ENCODE results near the gene DHX35. TPM values are rescaled to one million over a fixed set of nuclear protein-coding genes. Genes with fewer than 3 reads are reported as not detected.

The DHX35 gene
- total RNA-seq, 1 donor from 2014 or later: 10.3 TPM

DNA sequence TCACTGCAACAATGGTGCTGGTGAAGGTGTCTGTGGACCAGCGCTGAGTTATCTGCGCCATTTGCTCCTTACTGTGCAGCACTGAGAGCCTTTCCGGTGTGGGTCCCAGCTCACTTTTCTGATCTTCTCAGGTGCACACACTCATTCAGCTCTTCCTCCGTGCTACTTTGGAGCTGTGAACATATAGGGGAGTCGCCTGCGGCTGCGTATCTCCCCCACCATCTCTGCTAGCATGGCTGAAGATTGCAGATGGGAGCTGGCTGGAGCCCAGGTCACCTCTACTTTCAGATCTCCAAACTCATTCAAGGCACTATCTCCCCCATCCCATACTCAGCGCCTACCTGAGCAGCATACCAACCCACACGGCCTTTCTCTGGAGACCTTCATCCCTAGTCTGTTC is 96.9 kb downstream of the DHX35 start:
- no peak for DNase-seq (ENCODE audit: low spot score)

DNA sequence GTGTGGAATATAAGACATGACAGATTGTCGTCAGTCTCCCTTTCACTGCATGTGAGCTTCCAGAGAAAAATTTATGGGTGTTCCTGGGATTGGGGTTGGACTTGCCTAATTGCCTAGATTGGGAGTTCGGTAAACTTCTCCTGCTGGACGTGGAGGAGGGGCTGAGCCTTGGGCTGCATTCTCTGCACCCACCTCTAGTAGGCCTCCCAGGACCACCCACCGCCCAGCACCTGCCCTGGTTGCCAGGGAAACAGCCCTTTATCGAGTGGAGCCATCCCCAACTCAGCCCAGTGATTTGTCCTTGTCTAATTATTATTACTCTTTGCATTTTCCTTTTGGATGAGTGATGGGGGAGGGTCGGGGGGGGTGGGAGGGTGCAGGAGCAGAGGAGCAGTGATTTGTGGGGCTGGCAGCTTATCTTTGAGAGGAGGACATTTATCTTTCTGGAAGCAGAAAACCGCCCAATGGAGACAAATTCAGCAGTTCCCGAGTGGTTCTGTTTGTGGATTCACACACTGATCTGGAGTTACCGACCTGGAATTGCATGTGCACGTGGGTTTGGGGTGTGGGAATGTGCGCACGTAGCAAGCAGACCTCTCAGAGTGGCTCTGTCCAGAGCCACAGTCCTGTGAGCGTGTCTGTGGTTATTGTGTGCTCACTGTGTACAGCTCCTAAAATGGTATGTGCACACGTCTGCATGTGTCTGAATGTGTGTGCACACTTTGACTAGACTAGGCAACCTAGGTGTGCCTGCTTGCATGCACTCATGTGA is 104.5 kb downstream of the DHX35 start:
- DNase-seq (ENCODE audit: low spot score): no peak

DNA sequence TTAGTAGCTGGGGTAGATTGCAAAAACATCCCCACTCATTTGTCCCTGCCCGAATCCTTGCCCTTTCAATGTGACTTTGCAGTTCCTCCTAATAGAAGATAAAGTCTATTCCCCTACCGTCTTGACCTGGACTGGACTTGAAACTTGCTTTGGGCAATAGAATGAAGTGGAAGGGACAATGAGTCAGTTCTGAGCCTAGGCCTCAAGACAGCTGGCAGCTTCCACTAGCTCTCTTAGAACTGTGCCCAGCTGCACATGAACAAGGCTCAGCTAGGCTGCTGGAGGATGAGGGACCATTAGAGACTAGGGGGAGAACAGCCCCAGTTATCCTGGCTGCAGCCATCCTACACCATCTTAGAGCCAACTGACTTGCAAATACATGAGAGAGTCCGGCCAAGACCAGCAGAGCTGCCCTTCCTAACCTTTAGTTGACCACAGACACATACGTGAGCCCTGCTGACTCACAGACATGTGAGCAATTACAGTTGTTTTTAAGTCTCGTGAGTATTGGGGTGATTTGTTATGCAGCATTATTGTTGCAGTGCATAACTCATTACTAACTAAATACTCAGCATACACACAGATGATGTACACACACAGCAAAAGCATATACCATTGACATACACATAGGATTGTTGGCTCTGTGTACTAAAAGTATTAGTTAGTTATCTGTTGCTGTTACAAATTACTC is 105.5 kb downstream of the DHX35 start:
- no peak for DNase-seq (ENCODE audit: low spot score)

DNA sequence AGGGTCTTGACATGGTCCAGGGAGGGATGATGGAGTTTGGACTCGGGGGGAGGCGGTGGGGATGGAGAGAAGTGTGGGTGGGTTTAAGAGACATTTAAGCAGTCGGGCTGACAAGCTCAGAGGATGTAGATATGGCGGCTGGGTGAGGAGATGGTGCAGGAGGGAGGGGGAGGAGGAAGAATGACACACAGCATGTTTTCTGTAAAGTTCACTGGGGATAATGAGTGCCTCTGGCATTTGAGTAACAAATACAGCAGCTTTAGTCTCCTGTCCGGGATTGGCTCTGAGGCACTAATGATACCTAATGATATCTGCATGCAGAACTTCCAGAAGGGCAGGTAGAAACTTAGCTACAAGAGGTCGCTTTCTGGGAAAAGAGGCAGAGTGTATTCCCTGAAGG is 107.8 kb downstream of the DHX35 start:
- DNase-seq (ENCODE audit: low spot score): no peak

DNA sequence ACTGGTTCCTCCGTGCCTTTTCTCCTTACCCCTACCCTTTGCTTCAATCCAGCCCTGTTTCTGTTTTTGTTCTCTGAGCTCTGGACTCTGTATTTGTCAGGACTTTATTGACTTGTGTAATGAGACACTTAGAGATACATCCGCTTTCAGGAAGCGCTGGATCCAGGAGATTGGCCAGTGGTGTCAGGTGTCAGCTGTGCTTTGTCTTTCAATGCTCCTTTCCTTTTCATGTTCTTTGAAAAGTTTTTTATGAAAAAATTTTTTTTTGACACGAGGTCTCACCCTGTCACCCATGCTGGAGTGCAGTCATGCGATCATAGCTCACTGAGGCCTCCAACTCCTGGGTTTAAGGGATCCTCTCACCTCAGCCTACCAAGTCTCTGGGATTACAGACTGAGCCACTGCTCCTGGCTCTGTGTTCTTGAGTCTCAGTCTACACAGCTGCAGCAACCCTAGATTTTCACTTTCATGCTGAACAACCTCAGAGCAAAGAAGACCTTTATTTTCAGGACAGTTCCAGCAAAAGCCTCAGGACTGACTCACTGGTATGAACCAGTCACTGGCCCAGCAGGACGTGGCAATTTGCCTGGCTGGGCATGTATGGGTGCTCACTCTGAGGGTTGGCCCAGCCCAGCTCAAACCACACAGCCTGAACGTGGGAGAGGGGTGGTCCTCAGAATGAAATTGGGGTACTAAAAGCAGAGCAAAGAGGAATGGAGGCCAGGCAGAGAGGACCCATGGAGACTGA is 108.5 kb downstream of the DHX35 start:
- no peak for DNase-seq (ENCODE audit: low spot score)

DNA sequence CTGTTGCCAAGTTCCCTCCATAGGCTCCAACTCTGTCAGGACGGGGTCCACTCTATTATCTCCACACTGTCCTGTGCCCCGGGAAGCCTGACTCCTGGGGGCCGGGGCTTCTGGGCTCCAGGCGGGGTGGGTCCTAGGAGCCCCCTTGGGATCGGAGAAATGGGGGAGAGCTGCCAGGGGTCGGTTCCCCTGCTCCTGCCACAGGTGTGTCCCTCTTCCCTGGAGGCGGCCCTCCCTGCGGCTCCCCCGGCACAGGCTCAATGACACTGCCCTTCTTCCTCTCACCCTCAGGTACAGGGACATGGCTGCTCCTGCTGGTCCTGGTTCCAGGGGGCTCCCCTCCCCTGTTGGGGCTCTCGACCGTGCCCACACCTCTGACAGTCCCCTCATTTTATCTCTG is 110.0 kb downstream of the DHX35 start:
- no peak for DNase-seq (ENCODE audit: low spot score)

DNA sequence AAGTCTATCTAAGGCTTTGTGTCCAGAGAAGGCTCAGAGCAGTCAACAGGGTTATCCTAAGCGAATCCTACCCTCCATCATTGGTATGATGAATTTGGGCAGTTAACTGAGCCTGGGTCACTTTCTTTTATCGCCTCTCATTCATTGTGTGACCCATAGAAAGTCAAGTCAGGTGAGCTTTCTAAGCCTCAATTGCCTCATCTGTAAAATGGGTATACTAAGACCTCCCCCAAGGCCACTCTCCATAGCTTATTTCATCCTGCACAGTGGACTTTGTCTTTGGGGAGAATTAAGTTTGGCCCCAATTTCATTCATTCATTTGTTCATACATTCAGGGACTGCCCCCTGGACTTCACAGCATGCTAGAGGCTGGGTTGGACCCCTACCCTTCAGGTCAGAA is 110.5 kb downstream of the DHX35 start:
- no peak for DNase-seq (ENCODE audit: low spot score)

DNA sequence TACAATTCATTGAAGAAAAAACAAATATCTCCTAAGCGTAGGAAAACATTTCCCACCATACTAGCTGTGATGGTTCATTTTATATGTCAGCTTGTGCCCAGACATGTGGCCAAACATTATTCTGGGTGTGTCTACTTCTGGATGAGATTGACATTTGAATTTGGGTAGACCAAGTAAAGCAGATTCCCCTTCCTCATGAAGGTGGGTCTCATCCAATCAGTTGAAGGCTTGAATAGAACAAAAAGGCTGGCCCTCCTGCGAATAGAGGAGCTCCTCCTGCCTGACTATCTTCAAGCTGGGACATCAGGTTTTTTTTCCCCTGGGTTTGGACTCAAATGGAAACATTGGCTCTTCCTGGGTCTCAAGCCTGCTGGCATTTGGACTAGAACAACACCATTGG is 113.6 kb downstream of the DHX35 start:
- no peak for DNase-seq (ENCODE audit: low spot score)

DNA sequence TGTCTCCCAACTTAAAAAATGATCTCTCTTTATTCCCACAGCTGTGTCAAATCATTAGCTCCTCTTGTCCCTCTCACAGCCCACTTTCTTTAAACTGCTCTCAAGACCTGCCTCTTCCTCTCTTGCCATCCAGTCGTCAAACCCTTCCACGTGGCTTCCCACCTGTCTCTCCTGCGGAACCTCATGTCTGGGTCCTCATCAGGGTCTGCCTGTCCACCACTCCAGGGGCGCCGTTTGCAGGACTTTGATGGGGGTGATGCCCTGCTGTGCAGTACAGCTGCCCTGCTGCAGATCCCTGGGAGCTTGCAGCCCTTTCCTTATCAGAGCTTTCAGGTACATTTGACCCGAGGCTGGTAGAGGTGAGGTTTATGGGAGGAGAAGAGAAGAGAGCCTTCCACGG is 114.8 kb downstream of the DHX35 start:
- no peak for DNase-seq (ENCODE audit: low spot score)

DNA sequence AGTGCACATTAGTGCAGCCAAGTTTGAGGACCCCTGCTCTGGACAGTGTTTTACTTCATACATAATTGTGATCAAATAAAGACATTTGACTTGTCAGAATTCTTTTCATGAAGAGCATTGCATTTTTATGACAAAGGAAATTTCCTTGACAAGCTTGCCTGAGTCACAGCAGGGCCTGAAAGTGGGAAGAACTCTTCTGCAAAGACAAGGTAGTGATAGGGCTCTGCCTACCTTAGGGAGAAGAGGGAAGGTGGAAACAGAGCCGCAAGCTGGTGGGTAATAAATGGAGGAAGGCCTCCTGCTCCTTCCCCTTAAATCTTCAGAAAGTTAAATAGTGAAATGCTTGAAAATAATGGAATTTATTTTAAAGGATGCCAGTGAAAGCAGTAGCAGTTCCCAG is 118.2 kb downstream of the DHX35 start:
- no peak for DNase-seq (ENCODE audit: low spot score)

DNA sequence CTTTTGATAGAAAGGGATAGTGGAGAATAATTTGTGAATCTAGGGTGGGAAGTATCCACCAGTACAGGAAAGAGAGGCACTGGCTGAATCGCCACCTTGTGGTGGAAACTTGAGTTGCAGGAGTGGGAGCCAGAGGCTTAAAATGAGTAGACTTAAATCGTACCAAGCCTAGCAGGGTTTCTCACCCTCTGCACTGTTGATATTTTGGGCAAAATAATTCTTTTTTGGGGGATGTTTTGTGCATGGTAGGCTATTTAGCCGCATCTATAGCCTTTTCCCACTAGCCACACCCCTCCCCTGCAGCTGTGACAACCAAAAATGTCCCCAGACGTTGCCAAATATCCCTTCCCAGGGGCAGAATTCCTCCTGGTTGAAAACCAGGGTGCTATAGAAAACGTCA is 119.1 kb downstream of the DHX35 start:
- peak; percentile 85 for DNase-seq (ENCODE audit: low spot score)

DNA sequence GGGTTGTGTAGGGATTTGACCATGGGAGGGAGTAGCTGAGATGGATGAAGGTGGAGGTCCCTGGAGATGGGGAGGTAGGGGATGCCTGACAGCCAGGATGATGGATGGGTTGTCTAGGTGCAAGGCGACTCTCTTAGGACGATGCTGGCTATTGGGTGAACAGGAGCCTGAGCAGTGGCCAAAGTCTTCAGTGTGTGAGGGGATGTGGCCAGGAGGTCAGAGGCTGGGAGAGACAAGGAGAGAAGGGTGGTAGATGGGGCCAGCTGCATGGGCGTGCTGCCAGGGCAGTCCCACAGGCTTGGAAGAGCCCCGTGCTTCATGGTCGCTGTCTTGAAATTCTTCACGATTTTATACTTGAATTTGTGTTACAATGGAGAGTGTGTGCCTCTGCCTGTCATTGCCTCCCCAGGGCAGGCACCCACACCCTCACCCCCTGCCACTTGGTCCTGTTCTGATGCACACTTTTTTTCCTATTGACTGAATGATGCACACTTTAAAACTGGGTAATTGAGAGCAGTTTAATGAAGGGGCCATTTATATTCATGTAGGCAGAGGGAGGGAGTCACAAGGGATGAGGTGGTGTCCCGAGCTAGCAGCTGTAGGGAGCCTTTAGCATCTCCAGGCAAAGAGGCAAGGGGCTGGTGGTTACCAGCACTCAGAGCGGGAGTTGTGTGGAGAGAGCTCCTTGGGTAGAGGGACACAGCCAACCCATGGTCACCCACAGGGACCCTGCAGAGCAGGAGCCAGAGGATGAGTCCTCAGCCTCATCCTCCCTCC is 120.7 kb downstream of the DHX35 start:
- DNase-seq (ENCODE audit: low spot score): no peak

DNA sequence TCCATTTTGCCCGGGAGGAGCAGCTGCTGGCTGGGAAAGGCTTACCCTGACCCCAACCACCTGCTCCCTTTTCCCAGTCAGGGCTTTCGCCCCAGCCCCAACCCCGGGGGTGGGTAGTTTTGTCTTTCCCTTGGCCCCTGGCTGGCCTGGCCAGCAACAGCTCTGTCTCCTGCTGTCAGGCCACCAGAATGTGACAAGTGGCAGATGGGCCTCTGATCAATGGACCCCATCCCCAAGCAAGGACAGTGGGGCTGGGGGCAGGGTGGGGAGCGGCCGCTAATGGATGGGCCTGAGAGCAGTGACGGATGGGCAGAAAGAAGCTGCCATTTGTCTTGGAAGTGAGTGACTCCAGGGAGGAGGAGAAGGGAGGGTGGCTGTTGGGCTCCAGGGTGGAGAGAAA is 121.6 kb downstream of the DHX35 start:
- DNase-seq (ENCODE audit: low spot score): no peak

DNA sequence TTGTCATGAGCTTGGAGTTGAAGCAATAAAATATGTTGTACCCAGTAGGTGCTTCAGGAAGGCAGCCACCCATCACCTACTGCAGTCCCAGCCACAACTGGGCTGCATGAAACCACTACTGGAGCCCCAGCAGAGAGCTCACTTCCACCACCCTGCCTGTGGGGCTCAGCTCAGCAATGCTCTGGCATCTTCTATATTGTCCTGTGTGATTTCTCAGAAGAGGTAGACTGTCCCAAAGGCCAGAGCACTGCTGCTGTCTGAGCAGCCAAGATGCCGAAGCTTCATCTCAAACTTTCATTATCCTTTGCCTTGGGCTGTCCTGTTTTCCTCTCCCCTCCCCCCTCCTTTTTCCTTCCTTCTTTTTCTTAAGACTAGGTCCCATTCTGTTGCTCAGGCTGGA is 126.9 kb downstream of the DHX35 start:
- no peak for DNase-seq (ENCODE audit: low spot score)

Other genes starting within 250 kb of the DHX35 start
- gene SLC32A1, start 237.9 kb upstream of the DHX35 start, total RNA-seq: not detected
- gene ACTR5, start 213.9 kb upstream of the DHX35 start, total RNA-seq: 6.7 TPM
- gene PPP1R16B, start 156.6 kb upstream of the DHX35 start, total RNA-seq: 4.1 TPM
- 48.3 TPM for gene FAM83D, start 35.9 kb upstream of the DHX35 start, total RNA-seq